Panc1 (cell line): ENCODE measurements around the gene KRT27. TPM values are rescaled to one million over a fixed set of nuclear protein-coding genes. Genes with fewer than 3 reads are reported as not detected.

Experiments
- ATAC-seq: fragments of 200-7000 bp; cut with Tn5 transposase; 2 replicates; pipeline ENCODE4 v1.9.1; 2020; ENCODE audit warnings: mild to moderate bottlenecking, moderate library complexity
- BruUV-seq: library from RNA; stranded (reverse); fragments of 400-500 nt; replicated peaks from 2 replicates; lab custom pipeline; 2021; lab: Mats Ljungman, UMichigan
- CTCF ChIA-PET: fragments of 300-600 bp; sonication (Branson Sonifier 250); formaldehyde crosslinking; loops from one replicate; lab custom pipeline; 2022; ENCODE audit warnings: antibody characterized with exemption; lab: Charles Lee
- POLR2A ChIA-PET: fragments of 300-600 bp; sonication (Branson Sonifier 250); formaldehyde crosslinking; loops from one replicate; lab custom pipeline; 2022; ENCODE audit warnings: antibody characterized with exemption; lab: Charles Lee
- DNase-seq: peaks from one replicate; pipeline ENCODE4 v3.0.0-alpha.2; 2010; ENCODE audit warnings: low read depth, low spot score
- H3K27ac ChIP-seq: 2 replicates; pipeline ENCODE4 v1.5.1; 2011; ENCODE audit warnings: mild to moderate bottlenecking, low read length, inconsistent platforms
- H3K27me3 ChIP-seq: fragments of 200-500 bp; sonication (Bioruptor generic); 2 replicates; pipeline ENCODE4 v1.6.0; 2014; ENCODE audit warnings: low read length, inconsistent platforms; ENCODE audit not compliant: control insufficient read depth, insufficient read depth
- H3K36me3 ChIP-seq: fragments of 200-500 bp; sonication (Bioruptor generic); 2 replicates; pipeline ENCODE4 v1.5.1; 2014; ENCODE audit warnings: inconsistent platforms, mild to moderate bottlenecking, low read length, moderate library complexity; ENCODE audit not compliant: control insufficient read depth, insufficient read depth
- H3K4me1 ChIP-seq: 2 replicates; pipeline ENCODE4 v1.5.1; 2011; ENCODE audit warnings: inconsistent platforms, mild to moderate bottlenecking, low read length, moderate library complexity; ENCODE audit not compliant: control insufficient read depth, insufficient read depth
- H3K4me3 ChIP-seq, 2 experiments: 2 replicates each; pipeline ENCODE4 v1.5.1; 2011 to 2012; ENCODE audit warnings: low read depth in 2 of 2, low read length in 2 of 2, mild to moderate bottlenecking in 2 of 2, inconsistent platforms in 1 of 2, moderate library complexity in 1 of 2
- H3K9me3 ChIP-seq: fragments of 200-500 bp; sonication (Bioruptor generic); 2 replicates; pipeline ENCODE4 v1.5.1; 2014; ENCODE audit warnings: low read depth, mild to moderate bottlenecking, inconsistent platforms, low read length, moderate library complexity; ENCODE audit not compliant: control insufficient read depth, insufficient read depth
- CTCF ChIP-seq: fragments of 450-650 bp; IDR thresholded peaks from 2 replicates; pipeline ENCODE4 v1.5.1; 2017; ENCODE audit warnings: mild to moderate bottlenecking
- POLR2AphosphoS5 ChIP-seq: IDR thresholded peaks from 2 replicates; pipeline ENCODE4 v1.6.1; 2012; ENCODE audit warnings: mild to moderate bottlenecking, low read depth, low read length, moderate library complexity
- REST ChIP-seq, 2 experiments: IDR thresholded peaks; 2 replicates each; pipeline ENCODE4 v1.6.1; 2011 to 2012; ENCODE audit warnings: low read depth in 2 of 2, control low read depth in 1 of 2, low read length in 1 of 2, mild to moderate bottlenecking in 1 of 2, moderate library complexity in 1 of 2; ENCODE audit not compliant: insufficient read depth in 1 of 2
- SIN3A ChIP-seq: IDR thresholded peaks from 2 replicates; pipeline ENCODE4 v1.6.1; 2012; ENCODE audit warnings: low read depth, mild to moderate bottlenecking, low read length, moderate library complexity, borderline replicate concordance; ENCODE audit not compliant: insufficient read depth
- TCF7L2 ChIP-seq: IDR thresholded peaks from 2 replicates; pipeline ENCODE4 v1.6.1; 2011; ENCODE audit warnings: mild to moderate bottlenecking, low read depth, low read length, inconsistent platforms
- in situ Hi-C: cut with HindIII; loops from 2 replicates; pipeline ENCODE4 v1.10.0; 2016; ENCODE audit warnings: low sequenced_read_pairs, low pct_unique_long_range_greater_than_20kb
- intact Hi-C: fragments of 100-400 bp; cut with micrococcal nuclease; formaldehyde crosslinking; loops from one replicate; pipeline ENCODE4 v1.10.0; 2022; ENCODE audit not compliant: unreplicated experiment
- total RNA-seq: library from RNA; stranded (reverse); gene quantifications from one replicate; pipeline ENCODE4 v1.2.1, GENCODE V29; 2021; ENCODE audit not compliant: unreplicated experiment

KRT27 gene
- total RNA-seq, 1 experiment from 2014 or later = not detected

GRCh38 chr17:40791787-40792436 lies 9.6 kb upstream of the KRT27 start:
- Histone ChIP-seq H3K36me3 (no peaks in the 10 kb centered on the region), H3K4me3 (no peak overlapping the region), H3K27me3 (peaks cover 11% of the 10 kb centered on the region), H3K4me1 (no peaks in the 10 kb centered on the region), H3K27ac (no peak overlapping the region), H3K9me3 (no peaks in the 10 kb centered on the region)
- peak; percentile 4 for DNase-seq
- BruUV-seq = no TSS peak
- no peak for ATAC-seq
- TF ChIP-seq SIN3A = no peak
- TF ChIP-seq CTCF = peak; percentile 74; the same call in 1 of the 2 replicates
- TF ChIP-seq POLR2AphosphoS5 = no peak
- intact Hi-C loops (loop anchor here (5.0 kb wide), 1 partner anchor 175 kb away; no protein-coding TSS in a partner anchor), in situ Hi-C loops (no loop called here)
- CTCF ChIA-PET = interaction anchor here (0.6 kb wide), 1 partner anchor 340 kb away, joined by 3 read pairs; no protein-coding TSS in a partner anchor
- POLR2A ChIA-PET = no interaction called here

- ChIA-PET POLR2A (interaction anchor here (0.7 kb wide), 1 partner anchor 63 kb away, joined by 8 read pairs; no protein-coding TSS in a partner anchor), CTCF (interaction anchor here (0.9 kb wide), 1 partner anchor 176 kb away, joined by 3 read pairs; no protein-coding TSS in a partner anchor)
- intact Hi-C loops (loop anchor here (5.0 kb wide), 1 partner anchor 174 kb away; no protein-coding TSS in a partner anchor), in situ Hi-C loops (no loop called here)
- H3K4me1 ChIP-seq = no peaks in the 10 kb centered on the region
- ATAC-seq (no peak), DNase-seq (no peak)
- no peaks in the 10 kb centered on the region for H3K36me3 ChIP-seq
- no peak overlapping the region for H3K27ac ChIP-seq
- H3K9me3 ChIP-seq = no peaks in the 10 kb centered on the region
- TF ChIP-seq CTCF (no peak), SIN3A (no peak), POLR2AphosphoS5 (no peak), REST (IDR thresholded peaks at IDR 0.05; ENCODE audit: insufficient read depth in 1 of 2, low read depth in 2 of 2, low read length in 1 of 2) (no peak), TCF7L2 (no peak)
- no TSS peak for BruUV-seq
- no peak overlapping the region for H3K4me3 ChIP-seq
- peaks cover 11% of the 10 kb centered on the region for H3K27me3 ChIP-seq
Observed at GRCh38 chr17:40791111-40791510, 8.8 kb upstream of the KRT27 start.
